Measurements from ENCODE around the gene TMEM243. TPM values are rescaled to one million over a fixed set of nuclear protein-coding genes. Genes with fewer than 3 reads are reported as not detected.
"Not testable (repeated sequence)": the region's sequence is repeated elsewhere in the genome, so short reads cannot be mapped to it uniquely, and the experiment has no call there.

The TMEM243 gene, protein sequence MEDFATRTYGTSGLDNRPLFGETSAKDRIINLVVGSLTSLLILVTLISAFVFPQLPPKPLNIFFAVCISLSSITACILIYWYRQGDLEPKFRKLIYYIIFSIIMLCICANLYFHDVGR
- total RNA-seq = 24.6 TPM
- 10 to 100 TPM; 15.2 to 24.7 (median 17.0) TPM for polyA plus RNA-seq (ENCODE audit: insufficient read depth in 1 of 8, insufficient read length in 8 of 8, low replicate concordance in 1 of 8)
- long read RNA-seq, donor 1, partial matches to known transcripts = 0 of 3 reads
- long read RNA-seq, donor 1, other reads (novel, unspliced or antisense) = 0 of 3 reads
- long read RNA-seq, donor 2, partial matches to known transcripts = 0 of 1 reads
- long read RNA-seq, donor 2, other reads (novel, unspliced or antisense) = 0 of 1 reads
- long read RNA-seq, donor 3, transcript TMEM243-201 (4 exons, 1,063 nt) = major isoform, 5 of 7 reads
- long read RNA-seq, donor 3, partial matches to known transcripts = 0 of 7 reads
- long read RNA-seq, donor 3, other reads (novel, unspliced or antisense) = 0 of 7 reads
- long read RNA-seq, donor 4, partial matches to known transcripts = 0 of 5 reads
- long read RNA-seq, donor 4, other reads (novel, unspliced or antisense) = 0 of 5 reads
- long read RNA-seq, donor 5, transcript TMEM243-203 (5 exons, 1,273 nt) = minor isoform, 5 of 18 reads
- long read RNA-seq, donor 5, transcript TMEM243-201 (4 exons, 1,063 nt) = major isoform, 10 of 18 reads
- long read RNA-seq, donor 5, partial matches to known transcripts = 0 of 18 reads
- long read RNA-seq, donor 5, other reads (novel, unspliced or antisense) = 0 of 18 reads
- long read RNA-seq, donor 6, partial matches to known transcripts = 0 of 7 reads
- long read RNA-seq, donor 6, other reads (novel, unspliced or antisense) = 0 of 7 reads
- long read RNA-seq, donor 7, transcript TMEM243-203 (5 exons, 1,273 nt) = major isoform, 5 of 10 reads
- long read RNA-seq, donor 7, transcript TMEM243-201 (4 exons, 1,063 nt) = major isoform, 5 of 10 reads
- long read RNA-seq, donor 7, partial matches to known transcripts = 0 of 10 reads
- long read RNA-seq, donor 7, other reads (novel, unspliced or antisense) = 0 of 10 reads
- long read RNA-seq, donor 8, transcript TMEM243-201 (4 exons, 1,063 nt) = major isoform, 5 of 8 reads
- long read RNA-seq, donor 8, partial matches to known transcripts = 0 of 8 reads
- long read RNA-seq, donor 8, other reads (novel, unspliced or antisense) = 0 of 8 reads
- long read RNA-seq, donor 9, partial matches to known transcripts = 0 of 7 reads
- long read RNA-seq, donor 9, other reads (novel, unspliced or antisense) = 0 of 7 reads
- long read RNA-seq, donor 10, transcript TMEM243-201 (4 exons, 1,063 nt) = major isoform, 6 of 11 reads
- long read RNA-seq, donor 10, partial matches to known transcripts = 0 of 11 reads
- long read RNA-seq, donor 10, other reads (novel, unspliced or antisense) = 0 of 11 reads
- long read RNA-seq, donor 11, transcript TMEM243-201 (4 exons, 1,063 nt) = major isoform, 10 of 12 reads
- long read RNA-seq, donor 11, partial matches to known transcripts = 0 of 12 reads
- long read RNA-seq, donor 11, other reads (novel, unspliced or antisense) = 0 of 12 reads

DNA sequence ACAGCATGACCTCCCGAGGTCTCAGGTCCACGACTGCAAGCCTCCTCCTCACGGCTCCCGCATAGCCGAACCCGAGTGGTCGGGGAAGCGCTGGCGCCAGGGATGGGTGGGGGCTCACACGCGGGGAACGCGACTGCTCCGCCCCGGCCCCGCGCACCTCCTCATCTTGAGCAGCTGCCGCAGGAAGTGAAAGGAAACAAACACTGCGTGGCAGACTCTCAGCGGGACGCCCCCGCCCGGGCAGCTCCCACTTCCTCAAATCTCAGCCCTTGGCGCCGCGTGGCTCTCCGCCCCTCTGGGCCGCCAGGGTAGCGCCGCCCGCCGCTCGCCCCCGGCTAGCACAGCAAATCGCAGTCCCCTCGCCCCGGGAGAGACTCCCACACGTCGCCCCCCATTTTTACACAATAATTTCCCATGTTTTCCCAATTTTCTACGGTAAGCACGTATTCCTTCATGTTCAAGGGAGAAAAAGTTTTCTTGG is at the start of gene TMEM243:
TSS of gene TMEM243 (minus strand) at position 188 of the 481 bp plus-strand sequence. CDS start 229 bp downstream, outside the sequence.
- peaks cover 2% of the 10 kb centered on the region for H3K36me3 ChIP-seq (ENCODE audit: control insufficient read depth, insufficient read depth, low read length)
- peak within 1 kb of the TSS; percentile 90 for H3K4me3 ChIP-seq (ENCODE audit: low read length)
- peak; percentile 89 for DNase-seq
- peaks cover 17% of the 10 kb centered on the region for H3K4me1 ChIP-seq (ENCODE audit: control insufficient read depth, insufficient read depth, low read length)
- H3K9me3 ChIP-seq (replicated peaks; ENCODE audit: control insufficient read depth, low read depth, low read length) = no peaks in the 10 kb centered on the region
- H3K27me3 ChIP-seq (ENCODE audit: control insufficient read depth, insufficient read depth, low read length) = peaks cover 11% of the 10 kb centered on the region
- 0% methylated on average over 38 of the region's 41 CpGs for WGBS (ENCODE audit: insufficient coverage)
- peak within 1 kb of the TSS; percentile 91 for H3K27ac ChIP-seq (ENCODE audit: low read length)

- H3K36me3 ChIP-seq (ENCODE audit: control insufficient read depth, insufficient read depth, low read length) = no peaks in the 10 kb centered on the region
- H3K4me1 ChIP-seq (ENCODE audit: control insufficient read depth, insufficient read depth, low read length) = no peaks in the 10 kb centered on the region
- no peaks in the 10 kb centered on the region for H3K9me3 ChIP-seq (replicated peaks; ENCODE audit: control insufficient read depth, low read depth, low read length)
- no peak overlapping the region for H3K27ac ChIP-seq (ENCODE audit: low read length)
- no peak overlapping the region for H3K4me3 ChIP-seq (ENCODE audit: low read length)
- no peak for DNase-seq
- WGBS (ENCODE audit: insufficient coverage) = no CpG with 5 or more reads among the region's 3 CpGs
- no peaks in the 10 kb centered on the region for H3K27me3 ChIP-seq (ENCODE audit: control insufficient read depth, insufficient read depth, low read length)
Measured at GRCh38 chr7:87267239-87267900, 47.8 kb upstream of the TMEM243 start.

GRCh38 chr7:87263537-87263936 is 44.0 kb upstream of the TMEM243 start:
- 82% methylated on average over 7 of the region's 8 CpGs for WGBS (ENCODE audit: insufficient coverage)
- Histone ChIP-seq H3K4me1 (ENCODE audit: control insufficient read depth, insufficient read depth, low read length) (no peaks in the 10 kb centered on the region), H3K27ac (ENCODE audit: low read length) (no peak overlapping the region), H3K4me3 (ENCODE audit: low read length) (no peak overlapping the region), H3K27me3 (ENCODE audit: control insufficient read depth, insufficient read depth, low read length) (no peaks in the 10 kb centered on the region), H3K36me3 (ENCODE audit: control insufficient read depth, insufficient read depth, low read length) (no peaks in the 10 kb centered on the region), H3K9me3 (replicated peaks; ENCODE audit: control insufficient read depth, low read depth, low read length) (no peaks in the 10 kb centered on the region)
- no peak for DNase-seq

DNA sequence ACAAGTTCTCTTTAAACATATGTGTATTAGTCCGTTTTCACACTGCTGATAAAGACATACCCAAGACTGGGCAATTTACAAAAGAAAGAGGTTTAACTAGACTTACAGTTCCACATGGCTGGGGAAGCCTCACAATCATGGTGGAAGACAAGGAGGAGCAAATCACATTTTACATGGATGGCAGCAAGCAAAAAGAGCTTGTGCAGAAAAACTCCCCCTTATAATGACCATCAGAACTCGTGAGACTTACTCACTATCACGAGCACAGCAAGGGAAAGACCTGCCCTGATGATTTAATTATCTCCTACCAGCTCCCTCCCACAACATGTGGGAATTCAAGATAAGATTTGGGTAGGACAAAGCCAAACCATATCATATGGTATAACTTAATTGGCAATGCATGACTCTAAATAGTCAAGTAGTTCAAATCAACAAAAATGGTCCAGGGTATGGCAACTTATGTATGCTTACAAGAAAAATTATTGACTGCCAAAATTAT is 34.1 kb upstream of the TMEM243 start:
- no peaks in the 10 kb centered on the region for H3K36me3 ChIP-seq (ENCODE audit: control insufficient read depth, insufficient read depth, low read length)
- no peaks in the 10 kb centered on the region for H3K4me1 ChIP-seq (ENCODE audit: control insufficient read depth, insufficient read depth, low read length)
- WGBS (ENCODE audit: insufficient coverage) = no CpG with 5 or more reads among the region's 3 CpGs
- H3K4me3 ChIP-seq (ENCODE audit: low read length) = no peak overlapping the region
- DNase-seq = no peak
- H3K27me3 ChIP-seq (ENCODE audit: control insufficient read depth, insufficient read depth, low read length) = no peaks in the 10 kb centered on the region
- H3K9me3 ChIP-seq (replicated peaks; ENCODE audit: control insufficient read depth, low read depth, low read length) = no peaks in the 10 kb centered on the region
- no peak overlapping the region for H3K27ac ChIP-seq (ENCODE audit: low read length)

DNA sequence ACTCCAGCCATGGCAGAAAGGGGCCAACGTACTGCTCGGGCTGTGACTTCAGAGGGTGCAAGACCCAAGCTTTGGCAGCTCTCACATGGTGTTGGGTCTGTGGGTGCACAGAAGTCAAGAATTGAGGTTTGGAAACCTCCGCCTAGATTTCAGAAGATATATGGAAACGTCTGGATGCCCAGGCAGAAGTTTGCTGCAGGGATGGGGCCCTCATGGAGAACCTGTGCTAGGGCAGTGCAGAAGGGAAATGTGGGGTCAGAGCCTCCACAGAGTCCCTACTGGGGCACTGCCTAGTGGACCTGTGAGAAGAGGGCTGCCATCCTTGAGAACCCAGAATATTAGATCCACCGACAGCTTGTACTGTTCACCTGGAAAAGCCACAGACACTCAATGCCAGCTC is 26.1 kb upstream of the TMEM243 start:
- not testable (repeated sequence) for H3K27ac ChIP-seq (ENCODE audit: low read length); H3K9me3 ChIP-seq (replicated peaks; ENCODE audit: control insufficient read depth, low read depth, low read length); H3K4me3 ChIP-seq (ENCODE audit: low read length); H3K27me3 ChIP-seq (ENCODE audit: control insufficient read depth, insufficient read depth, low read length); H3K36me3 ChIP-seq (ENCODE audit: control insufficient read depth, insufficient read depth, low read length); H3K4me1 ChIP-seq (ENCODE audit: control insufficient read depth, insufficient read depth, low read length); DNase-seq
- 94% methylated on average over 4 of the region's 5 CpGs for whole genome bisulfite sequencing (ENCODE audit: insufficient coverage)

- not testable (repeated sequence) for H3K27ac ChIP-seq (ENCODE audit: low read length); H3K4me3 ChIP-seq (ENCODE audit: low read length); H3K27me3 ChIP-seq (ENCODE audit: control insufficient read depth, insufficient read depth, low read length); H3K9me3 ChIP-seq (replicated peaks; ENCODE audit: control insufficient read depth, low read depth, low read length); H3K4me1 ChIP-seq (ENCODE audit: control insufficient read depth, insufficient read depth, low read length); DNase-seq; H3K36me3 ChIP-seq (ENCODE audit: control insufficient read depth, insufficient read depth, low read length)
- 72% methylated on average over 5 of the region's 11 CpGs for WGBS (ENCODE audit: insufficient coverage)
Measured at GRCh38 chr7:87238464-87239051, 19.0 kb upstream of the TMEM243 start.

- Histone ChIP-seq H3K9me3 (replicated peaks; ENCODE audit: control insufficient read depth, low read depth, low read length) (no peaks in the 10 kb centered on the region), H3K4me1 (ENCODE audit: control insufficient read depth, insufficient read depth, low read length) (peaks cover 11% of the 10 kb centered on the region), H3K27ac (ENCODE audit: low read length) (no peak overlapping the region), H3K36me3 (ENCODE audit: control insufficient read depth, insufficient read depth, low read length) (no peaks in the 10 kb centered on the region), H3K27me3 (ENCODE audit: control insufficient read depth, insufficient read depth, low read length) (no peaks in the 10 kb centered on the region), H3K4me3 (ENCODE audit: low read length) (no peak overlapping the region)
- DNase-seq = no peak
Measured at GRCh38 chr7:87234949-87235348, 15.4 kb upstream of the TMEM243 start.

DNA sequence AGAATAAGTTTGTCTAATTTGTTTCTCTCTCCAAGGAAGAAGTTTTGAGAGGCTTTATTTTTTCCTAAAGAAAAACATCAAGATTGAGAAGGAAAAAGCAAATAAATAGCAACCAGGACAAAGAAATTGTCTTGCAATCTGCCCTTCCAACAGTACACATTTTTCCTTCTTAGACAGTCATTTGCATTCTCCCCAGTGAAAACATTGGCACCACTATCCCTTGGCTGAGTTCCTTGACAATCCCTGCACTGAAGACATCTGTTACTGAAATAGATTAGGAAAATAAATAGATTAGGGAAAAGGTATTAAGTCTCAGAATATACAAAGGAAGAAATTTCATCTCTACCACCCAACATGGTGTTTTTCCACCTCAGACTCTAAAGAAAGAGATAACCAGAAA is 12.2 kb upstream of the TMEM243 start:
- Histone ChIP-seq H3K27ac (ENCODE audit: low read length) (no peak overlapping the region), H3K36me3 (ENCODE audit: control insufficient read depth, insufficient read depth, low read length) (no peaks in the 10 kb centered on the region), H3K4me3 (ENCODE audit: low read length) (no peak overlapping the region), H3K4me1 (ENCODE audit: control insufficient read depth, insufficient read depth, low read length) (peaks cover 11% of the 10 kb centered on the region), H3K9me3 (replicated peaks; ENCODE audit: control insufficient read depth, low read depth, low read length) (no peaks in the 10 kb centered on the region), H3K27me3 (ENCODE audit: control insufficient read depth, insufficient read depth, low read length) (no peaks in the 10 kb centered on the region)
- peak; percentile 80 for DNase-seq

DNA sequence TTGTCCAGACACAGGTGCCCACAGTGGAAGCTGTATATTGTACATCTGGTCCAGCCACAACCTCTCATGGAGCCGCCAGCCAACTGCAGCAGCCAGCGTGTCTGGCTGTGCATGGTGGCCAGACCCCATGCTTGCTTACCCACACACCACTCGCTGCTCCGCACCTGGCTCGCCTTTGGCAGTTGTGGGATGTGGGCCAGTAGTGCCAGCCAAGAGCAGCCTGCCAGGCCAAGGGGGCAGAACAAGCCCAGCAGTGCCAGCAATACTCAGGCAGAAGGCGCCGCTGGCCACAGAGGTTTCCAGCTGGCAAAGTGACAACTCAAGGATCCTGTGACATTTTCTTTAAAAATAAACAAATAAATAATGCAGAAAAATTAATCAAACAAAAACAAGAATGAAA is 11.7 kb upstream of the TMEM243 start:
- Histone ChIP-seq H3K9me3 (replicated peaks; ENCODE audit: control insufficient read depth, low read depth, low read length) (no peaks in the 10 kb centered on the region), H3K4me1 (ENCODE audit: control insufficient read depth, insufficient read depth, low read length) (peaks cover 11% of the 10 kb centered on the region), H3K36me3 (ENCODE audit: control insufficient read depth, insufficient read depth, low read length) (no peaks in the 10 kb centered on the region), H3K4me3 (ENCODE audit: low read length) (no peak overlapping the region), H3K27ac (ENCODE audit: low read length) (no peak overlapping the region), H3K27me3 (ENCODE audit: control insufficient read depth, insufficient read depth, low read length) (no peaks in the 10 kb centered on the region)
- peak; percentile 52 for DNase-seq
- 82% methylated on average over 5 of the region's 7 CpGs for WGBS (ENCODE audit: insufficient coverage)

Data from muscle of leg (tissue), 16 donors.